GM15510 (cell line): Measurements from ENCODE around the gene WDSUB1.

ENCODE experiments used
- POLR2A ChIP-seq: IDR thresholded peaks from 3 replicates; pipeline ENCODE4 v1.6.1; 2011; ENCODE audit warnings: borderline replicate concordance; ENCODE audit not compliant: insufficient read length; ENCODE audit errors: extremely low read depth

Gene WDSUB1

GRCh38 chr2:159199761-159200465 is 86.6 kb downstream of the WDSUB1 start:
- no peak for TF ChIP-seq POLR2A

DNA sequence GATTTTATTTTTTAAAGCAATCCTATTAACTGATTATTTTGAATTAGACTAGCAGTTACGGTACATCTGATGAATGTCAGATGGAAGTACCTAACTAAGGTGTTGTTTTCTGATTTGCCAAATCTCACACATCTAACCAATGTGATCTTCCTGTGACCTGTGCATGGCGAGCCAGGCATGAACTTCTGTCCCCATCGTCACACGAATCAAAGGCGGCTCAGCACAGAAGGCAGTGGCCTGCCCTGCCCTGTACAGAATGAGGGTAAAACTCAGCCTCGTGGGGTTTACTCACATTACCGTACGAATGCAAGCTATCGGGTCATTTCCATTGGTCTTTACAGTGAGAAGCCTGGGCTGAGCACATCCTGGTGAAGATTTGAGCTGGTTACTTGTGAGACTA is 87.3 kb downstream of the WDSUB1 start:
- TF ChIP-seq POLR2A, result no peak

DNA sequence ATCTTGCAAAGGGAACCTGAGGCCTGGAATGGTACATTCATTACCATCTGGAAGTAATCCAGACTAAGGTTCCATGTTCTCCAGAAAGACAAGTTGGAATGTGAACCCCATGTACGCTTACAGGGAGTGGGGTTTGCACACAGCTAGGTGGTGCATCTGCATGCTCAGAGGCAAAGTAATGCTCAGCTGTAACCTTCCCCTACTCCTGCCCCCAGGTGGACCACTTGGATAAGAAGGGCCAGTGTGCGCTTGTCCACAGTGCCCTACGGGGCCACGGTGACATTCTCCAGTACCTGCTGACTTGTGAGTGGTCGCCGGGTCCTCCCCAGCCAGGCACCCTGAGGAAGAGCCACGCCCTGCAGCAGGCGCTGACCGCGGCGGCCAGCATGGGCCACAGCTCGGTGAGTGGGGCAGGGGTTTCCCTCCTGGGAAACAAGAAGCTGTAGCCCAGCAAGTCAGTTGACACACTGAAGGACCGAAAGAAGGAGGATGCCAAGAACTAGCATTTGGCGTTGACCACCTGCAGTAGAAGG is 90.0 kb downstream of the WDSUB1 start:
- no peak for TF ChIP-seq POLR2A

- TF ChIP-seq POLR2A, result no peak
These were observed 90.8 kb downstream of the WDSUB1 start for GRCh38 chr2:159195697-159196096.

DNA sequence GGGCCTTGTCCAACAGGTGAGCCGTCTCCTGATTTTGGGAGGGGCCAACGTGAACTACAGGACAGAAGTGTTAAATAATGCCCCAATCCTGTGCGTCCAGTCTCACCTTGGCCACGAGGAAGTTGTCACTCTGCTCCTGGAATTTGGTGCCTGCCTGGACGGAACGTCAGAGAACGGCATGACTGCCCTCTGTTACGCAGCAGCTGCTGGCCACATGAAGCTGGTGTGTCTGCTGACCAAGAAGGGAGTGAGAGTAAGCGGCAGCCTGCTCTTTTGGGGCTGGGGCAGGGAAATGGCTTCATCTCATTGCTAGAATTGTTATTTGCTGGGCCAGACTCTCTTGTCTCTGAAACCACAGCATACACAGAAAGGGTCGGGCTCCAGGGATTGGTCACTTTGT is 92.3 kb downstream of the WDSUB1 start:
- no peak for TF ChIP-seq POLR2A

- no peak for TF ChIP-seq POLR2A
These were observed 92.7 kb downstream of the WDSUB1 start for GRCh38 chr2:159193791-159194190.

GRCh38 chr2:159192371-159192918 is 94.1 kb downstream of the WDSUB1 start:
- TF ChIP-seq POLR2A, result no peak

DNA sequence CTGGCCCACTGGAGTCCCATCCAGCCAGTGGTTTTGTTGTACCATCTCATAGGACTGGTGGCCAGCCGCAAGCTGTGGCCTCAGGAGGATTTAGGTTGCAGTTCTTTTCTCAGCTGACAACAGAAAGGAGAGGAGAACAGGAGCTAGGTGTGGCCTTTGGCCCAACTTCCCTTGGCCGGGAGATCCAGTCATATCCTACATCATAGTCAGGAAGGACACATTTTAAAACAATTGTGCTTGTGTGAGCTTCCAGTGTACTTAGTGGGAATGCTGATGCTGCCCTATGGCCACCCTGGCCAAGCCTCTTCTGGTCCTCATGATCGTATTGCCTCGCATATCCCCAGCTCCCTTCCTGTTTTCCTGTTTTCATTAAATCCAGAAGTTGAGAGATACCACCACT is 98.1 kb downstream of the WDSUB1 start:
- no peak for TF ChIP-seq POLR2A

DNA sequence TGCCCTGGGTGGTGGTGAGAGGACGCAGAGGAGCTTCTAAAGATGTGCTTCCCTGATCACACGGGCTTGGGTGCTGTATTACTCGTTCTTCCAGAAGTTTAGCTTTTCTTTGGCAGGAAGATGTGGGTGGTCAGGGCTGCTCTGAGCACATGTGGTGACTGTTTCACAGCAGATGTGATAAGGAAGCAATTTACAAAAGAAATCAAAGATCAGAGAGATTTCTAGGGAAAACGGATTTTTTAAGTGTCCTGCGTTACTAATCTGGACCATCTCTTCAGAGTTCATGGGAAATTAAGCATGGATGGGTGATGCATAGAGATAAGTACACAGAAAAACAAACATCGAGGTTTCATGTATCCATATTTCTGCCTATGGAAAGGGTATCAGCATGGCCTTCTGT is 99.4 kb downstream of the WDSUB1 start:
- TF ChIP-seq POLR2A, result no peak

- no peak for TF ChIP-seq POLR2A
These were observed 100.0 kb downstream of the WDSUB1 start for GRCh38 chr2:159186462-159186861.
